Kidney epithelial cell (primary cell): ENCODE measurements around the gene MAVS. TPM values are rescaled to one million over a fixed set of nuclear protein-coding genes. Genes with fewer than 3 reads are reported as not detected.
A peak's percentile ranks its signal among the peaks of the same experiment; 100 is the strongest.

ENCODE experiments used
- DNase-seq: peaks from one replicate; pipeline ENCODE4 v3.0.0-alpha.2; 2010; ENCODE audit warnings: low read depth
- H3K27me3 ChIP-seq: 2 replicates; pipeline ENCODE4 v1.6.0; 2011; ENCODE audit warnings: low read length; ENCODE audit not compliant: control insufficient read depth, insufficient read depth
- H3K36me3 ChIP-seq: 2 replicates; pipeline ENCODE4 v1.5.1; 2011; ENCODE audit warnings: low read length; ENCODE audit not compliant: control insufficient read depth, insufficient read depth
- H3K4me3 ChIP-seq: 2 replicates; pipeline ENCODE4 v1.5.1; 2011; ENCODE audit warnings: low read depth, mild to moderate bottlenecking, control low read depth, low read length
- total RNA-seq: library from RNA; depleted of rRNA; stranded (reverse); fragments of >200 nt; gene quantifications from 2 replicates; pipeline ENCODE4 v1.2.3, GENCODE V29; 2015
- TF ChIP-seq, protein P1 (sequence below): IDR thresholded peaks from 2 replicates; pipeline ENCODE4 v1.5.1; 2011; ENCODE audit warnings: mild to moderate bottlenecking, moderate library complexity, low read length, control low read depth, inconsistent platforms; ENCODE audit not compliant: insufficient read depth, poor library complexity, severe bottlenecking

The MAVS gene
- total RNA-seq, 1 donor from 2014 or later: 30.8 TPM

DNA sequence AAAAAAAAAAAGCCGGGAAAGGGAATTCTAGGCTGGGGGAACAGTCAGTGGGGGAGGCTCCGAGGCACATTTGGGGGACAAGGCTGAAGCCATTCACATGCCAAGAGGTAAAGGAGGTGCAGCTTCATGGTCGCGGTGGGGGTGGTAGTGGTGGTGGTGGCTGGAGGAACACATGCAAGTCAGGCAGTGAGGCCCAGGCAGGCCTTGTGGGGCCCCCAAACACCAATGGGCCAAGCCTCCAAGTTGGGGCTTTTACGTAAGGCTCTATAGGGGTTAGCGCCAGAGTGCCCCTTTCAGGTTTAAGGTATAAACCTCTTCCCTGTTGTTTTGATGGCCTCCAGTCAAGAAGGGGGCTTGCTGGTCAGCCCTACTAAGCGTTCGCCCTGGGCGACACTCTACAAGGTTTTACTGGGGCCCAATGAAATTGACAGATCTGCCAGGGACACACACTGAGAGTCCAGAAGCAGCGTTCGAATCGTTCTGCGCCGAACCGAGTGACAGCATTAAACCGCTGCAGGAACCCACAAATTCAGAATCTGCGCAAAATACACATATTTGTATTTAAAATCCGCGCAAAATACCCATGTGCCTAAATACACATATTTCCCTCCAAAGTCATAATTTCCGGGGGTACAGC is 27.1 kb upstream of the MAVS start:
- peak overlapping the region; percentile 68 for H3K4me3 ChIP-seq
- no peaks in the 10 kb centered on the region for H3K36me3 ChIP-seq
- TF ChIP-seq, protein P1, sequence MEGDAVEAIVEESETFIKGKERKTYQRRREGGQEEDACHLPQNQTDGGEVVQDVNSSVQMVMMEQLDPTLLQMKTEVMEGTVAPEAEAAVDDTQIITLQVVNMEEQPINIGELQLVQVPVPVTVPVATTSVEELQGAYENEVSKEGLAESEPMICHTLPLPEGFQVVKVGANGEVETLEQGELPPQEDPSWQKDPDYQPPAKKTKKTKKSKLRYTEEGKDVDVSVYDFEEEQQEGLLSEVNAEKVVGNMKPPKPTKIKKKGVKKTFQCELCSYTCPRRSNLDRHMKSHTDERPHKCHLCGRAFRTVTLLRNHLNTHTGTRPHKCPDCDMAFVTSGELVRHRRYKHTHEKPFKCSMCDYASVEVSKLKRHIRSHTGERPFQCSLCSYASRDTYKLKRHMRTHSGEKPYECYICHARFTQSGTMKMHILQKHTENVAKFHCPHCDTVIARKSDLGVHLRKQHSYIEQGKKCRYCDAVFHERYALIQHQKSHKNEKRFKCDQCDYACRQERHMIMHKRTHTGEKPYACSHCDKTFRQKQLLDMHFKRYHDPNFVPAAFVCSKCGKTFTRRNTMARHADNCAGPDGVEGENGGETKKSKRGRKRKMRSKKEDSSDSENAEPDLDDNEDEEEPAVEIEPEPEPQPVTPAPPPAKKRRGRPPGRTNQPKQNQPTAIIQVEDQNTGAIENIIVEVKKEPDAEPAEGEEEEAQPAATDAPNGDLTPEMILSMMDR: no peak
- no peaks in the 10 kb centered on the region for H3K27me3 ChIP-seq
- DNase-seq: no peak

DNA sequence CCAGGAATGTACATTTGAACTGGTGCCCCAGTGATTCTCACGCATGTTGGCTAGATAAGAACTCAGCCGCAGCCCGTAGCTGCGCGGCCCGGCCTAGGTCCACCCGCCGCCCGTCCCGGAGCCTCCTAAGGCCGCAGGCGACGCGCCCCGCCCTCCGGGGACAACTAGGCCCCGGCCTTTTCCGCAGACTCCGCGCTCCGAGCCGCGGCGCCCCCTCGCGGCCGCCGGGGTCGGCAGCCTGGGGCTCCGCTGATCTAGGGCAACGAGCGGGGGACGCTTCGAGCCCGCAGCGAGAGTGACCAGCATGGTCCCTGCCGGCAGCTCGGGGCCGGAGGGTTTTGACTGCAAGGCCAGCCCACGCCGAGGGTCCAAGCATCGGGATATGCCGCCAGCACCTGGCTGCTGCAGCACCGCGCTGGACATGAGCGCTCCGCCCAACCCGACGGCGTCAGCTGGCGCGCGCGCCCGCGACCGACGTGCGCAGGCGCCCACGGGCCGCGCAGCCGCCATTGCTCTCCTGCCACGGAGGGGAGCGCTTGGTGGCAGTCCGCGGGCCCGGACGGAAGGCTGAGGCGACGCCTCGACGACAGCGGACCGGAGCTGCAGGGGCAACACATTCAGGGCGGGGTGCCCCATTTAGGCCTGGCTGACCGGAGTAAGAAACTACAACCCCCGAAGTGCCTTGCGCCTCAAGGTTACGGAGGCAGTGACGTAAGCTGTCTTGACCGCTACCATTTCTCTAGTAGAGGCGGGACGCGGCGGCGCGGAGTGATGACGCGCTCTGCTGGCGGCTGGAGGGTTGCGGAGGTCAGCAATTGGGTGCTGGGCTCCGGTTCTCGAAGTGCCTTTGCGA is 26.4 kb upstream of the MAVS start, which contains the start of gene AP5S1:
Gene AP5S1, plus strand, starts transcription at position 500 of the 853 bp plus-strand sequence. CDS start 1,571 bp downstream, outside the sequence.
- no peaks in the 10 kb centered on the region for H3K36me3 ChIP-seq
- TF ChIP-seq, protein P1: peak; percentile 59
- no peaks in the 10 kb centered on the region for H3K27me3 ChIP-seq
- DNase-seq: no peak
- H3K4me3 ChIP-seq: peak within 1 kb of the TSS; percentile 68

- no peaks in the 10 kb centered on the region for H3K27me3 ChIP-seq
- TF ChIP-seq, protein P1: no peak
- no peak for DNase-seq
- no peaks in the 10 kb centered on the region for H3K36me3 ChIP-seq
- peak overlapping the region; percentile 68 for H3K4me3 ChIP-seq
These were observed 25.5 kb upstream of the MAVS start for GRCh38 chr20:3820901-3821727.

DNA sequence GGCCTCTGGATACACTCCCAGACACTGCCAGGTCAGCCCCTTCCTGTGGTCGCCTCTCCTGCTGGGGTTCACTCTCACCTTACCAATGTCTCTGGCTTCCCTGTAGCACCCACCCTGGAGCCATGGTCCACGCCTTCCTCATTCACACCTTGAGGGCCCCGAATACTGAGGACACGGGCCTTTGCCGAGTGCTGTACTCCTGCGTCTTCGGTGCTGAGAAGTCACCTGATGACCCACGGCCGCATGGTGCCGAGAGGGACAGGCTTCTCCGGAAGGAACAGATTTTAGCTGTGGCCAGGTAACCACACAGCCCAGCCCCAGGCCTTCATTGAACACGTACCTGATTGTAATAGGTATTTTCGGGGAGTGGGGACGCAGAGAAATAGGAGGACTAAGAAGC is 24.6 kb upstream of the MAVS start:
- TF ChIP-seq, protein P1: no peak
- no peak for DNase-seq
- Histone ChIP-seq H3K4me3 (no peak overlapping the region), H3K27me3 (no peaks in the 10 kb centered on the region), H3K36me3 (peaks cover 1% of the 10 kb centered on the region)

- H3K4me3 ChIP-seq: no peak overlapping the region
- DNase-seq: no peak
- TF ChIP-seq, protein P1: no peak
- H3K27me3 ChIP-seq: no peaks in the 10 kb centered on the region
- H3K36me3 ChIP-seq: peaks cover 1% of the 10 kb centered on the region
These were observed 22.8 kb upstream of the MAVS start for GRCh38 chr20:3823881-3824280.
